Activated CD4-positive, alpha-beta memory T cell treated with anti-CD3 and anti-CD28 coated beads, Interleukin-2, amount 10 ng/mL, durations not matched to agents 7 days and 5 days (primary cell): ENCODE results near the gene MT1G. TPM values are rescaled to one million over a fixed set of nuclear protein-coding genes. Genes with fewer than 3 reads are reported as not detected.

Experiments used
- CTCF ChIA-PET: fragments of 350-600 bp; sonication (Branson Sonifier 250); formaldehyde crosslinking; loops from one replicate; lab custom pipeline; 2021; ENCODE audit warnings: antibody characterized with exemption, inconsistent platforms; lab: Charles Lee
- POLR2A ChIA-PET: fragments of 350-600 bp; sonication (Branson Sonifier 250); formaldehyde crosslinking; loops from one replicate; lab custom pipeline; 2021; ENCODE audit warnings: antibody characterized with exemption; lab: Charles Lee
- DNase-seq: peaks from one replicate; pipeline ENCODE4 v3.0.0-alpha.2; 2020
- H3K27ac Mint-ChIP-seq: one replicate; pipeline ENCODE4 v1.8.0; 2021; ENCODE audit warnings: mild to moderate bottlenecking, mixed read lengths
- H3K27me3 Mint-ChIP-seq: one replicate; pipeline ENCODE4 v1.8.0; 2021; ENCODE audit warnings: mixed read lengths
- H3K36me3 Mint-ChIP-seq: one replicate; pipeline ENCODE4 v1.8.0; 2021; ENCODE audit warnings: low read depth, mixed read lengths
- H3K4me1 Mint-ChIP-seq: one replicate; pipeline ENCODE4 v1.8.0; 2021; ENCODE audit warnings: mixed read lengths
- H3K4me3 Mint-ChIP-seq: one replicate; pipeline ENCODE4 v1.8.0; 2021; ENCODE audit warnings: mild to moderate bottlenecking, mixed read lengths
- H3K9me3 Mint-ChIP-seq: one replicate; pipeline ENCODE4 v1.8.0; 2021; ENCODE audit warnings: mixed read lengths
- total RNA-seq, 2 experiments: library from RNA; stranded (reverse); gene quantifications; one replicate each; pipeline ENCODE4 v1.2.3, GENCODE V29; 2021

Gene MT1G
- total RNA-seq, 2 experiments from 2014 or later, result 2.2 to 2.9 TPM

GRCh38 chr16:56653218-56653617 is 14.6 kb downstream of the MT1G start:
- ChIA-PET POLR2A (interaction anchor here (1.1 kb wide), 1 partner anchor 10 kb away, joined by 3 read pairs; no protein-coding TSS in a partner anchor), CTCF (interaction anchor here (0.6 to 2.0 kb wide), 3 partner anchors 9 to 47 kb away, joined by 3 to 7 read pairs (median 4); no protein-coding TSS in a partner anchor)
- no peak overlapping the region for H3K4me3 Mint-ChIP-seq
- H3K9me3 Mint-ChIP-seq, result no peaks in the 10 kb centered on the region
- H3K4me1 Mint-ChIP-seq, result peaks cover 8% of the 10 kb centered on the region
- DNase-seq, result no peak
- H3K36me3 Mint-ChIP-seq, result no peaks in the 10 kb centered on the region
- no peak overlapping the region for H3K27ac Mint-ChIP-seq
- peaks cover 49% of the 10 kb centered on the region for H3K27me3 Mint-ChIP-seq

GRCh38 chr16:56652600-56652999 is 15.3 kb downstream of the MT1G start:
- DNase-seq, result no peak
- Mint-ChIP-seq H3K27ac (no peak overlapping the region), H3K36me3 (no peaks in the 10 kb centered on the region), H3K4me1 (peaks cover 4% of the 10 kb centered on the region), H3K27me3 (peaks cover 49% of the 10 kb centered on the region), H3K4me3 (no peak overlapping the region), H3K9me3 (no peaks in the 10 kb centered on the region)
- CTCF ChIA-PET, result interaction anchor here (0.6 to 2.0 kb wide), 3 partner anchors 9 to 48 kb away, joined by 3 to 7 read pairs (median 4); no protein-coding TSS in a partner anchor
- POLR2A ChIA-PET, result interaction anchor here (1.0 to 1.1 kb wide), 2 partner anchors 9 to 30 kb away, joined by 3 read pairs; partner anchors contain the start of gene MT1X

GRCh38 chr16:56651586-56651985 is 16.3 kb downstream of the MT1G start, which contains the start of gene MT1B:
MT1B (plus strand) TSS chr16:56651886; CDS start chr16:56651954, 68 bp downstream.
- Mint-ChIP-seq H3K4me1 (no peaks in the 10 kb centered on the region), H3K27me3 (peaks cover 57% of the 10 kb centered on the region), H3K27ac (no peak within 1 kb of the TSS), H3K9me3 (no peaks in the 10 kb centered on the region), H3K36me3 (no peaks in the 10 kb centered on the region), H3K4me3 (no peak within 1 kb of the TSS)
- CTCF ChIA-PET, result no interaction called here
- POLR2A ChIA-PET, result no interaction called here
- DNase-seq, result no peak

GRCh38 chr16:56649820-56650219 is 18.0 kb downstream of the MT1G start:
- POLR2A ChIA-PET, result no interaction called here
- peaks cover 64% of the 10 kb centered on the region for H3K27me3 Mint-ChIP-seq
- H3K4me3 Mint-ChIP-seq, result no peak overlapping the region
- no peaks in the 10 kb centered on the region for H3K9me3 Mint-ChIP-seq
- no peaks in the 10 kb centered on the region for H3K4me1 Mint-ChIP-seq
- H3K36me3 Mint-ChIP-seq, result no peaks in the 10 kb centered on the region
- no peak for DNase-seq
- no peak overlapping the region for H3K27ac Mint-ChIP-seq
- CTCF ChIA-PET, result no interaction called here

DNA sequence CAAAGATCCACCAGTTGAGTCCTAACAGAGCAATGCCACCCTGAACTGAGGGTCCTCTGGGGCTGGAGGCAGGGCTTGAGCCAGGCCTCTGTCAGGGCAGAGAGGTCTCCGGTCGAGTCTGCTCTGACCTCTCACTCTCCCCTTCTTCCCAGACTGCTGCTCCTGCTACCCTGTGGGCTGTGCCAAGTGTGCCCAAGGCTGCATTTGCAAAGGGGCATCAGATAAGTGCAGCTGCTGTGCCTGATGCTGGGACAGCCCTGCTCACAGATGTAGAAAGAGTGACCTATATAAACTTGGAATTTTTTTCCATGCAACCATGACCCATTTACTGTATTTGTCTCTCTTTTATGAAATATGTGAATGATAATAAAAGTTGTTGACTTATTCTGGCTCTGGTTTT is 18.6 kb downstream of the MT1G start:
- Mint-ChIP-seq H3K4me3 (no peak overlapping the region), H3K36me3 (no peaks in the 10 kb centered on the region), H3K27me3 (peaks cover 65% of the 10 kb centered on the region)

GRCh38 chr16:56647641-56648431 is 20.0 kb downstream of the MT1G start:
- CTCF ChIA-PET, result interaction anchor here (0.6 kb wide), 1 partner anchor 1691 kb away, joined by 3 read pairs; no protein-coding TSS in a partner anchor
- Mint-ChIP-seq H3K4me3 (no peak overlapping the region), H3K36me3 (no peaks in the 10 kb centered on the region), H3K27me3 (peaks cover 67% of the 10 kb centered on the region), H3K9me3 (no peaks in the 10 kb centered on the region), H3K27ac (no peak overlapping the region), H3K4me1 (peaks cover 15% of the 10 kb centered on the region)
- POLR2A ChIA-PET, result interaction anchor here (1.6 kb wide), 1 partner anchor 22 kb away, joined by 4 read pairs; the partner anchor contains the start of gene MT1E
- DNase-seq, result no peak

More for the DNA sequence above, 18.6 kb downstream of the MT1G start:
- ChIA-PET CTCF (no interaction called here), POLR2A (interaction anchor here (0.6 to 1.6 kb wide), 3 partner anchors 8 to 24 kb away, joined by 3 to 4 read pairs (median 3); partner anchors contain the start of genes MT1E and MT1F)
- Mint-ChIP-seq H3K4me1 (peaks cover under 1% of the 10 kb centered on the region), H3K9me3 (no peaks in the 10 kb centered on the region), H3K27ac (no peak overlapping the region)
- DNase-seq, result no peak

- ChIA-PET POLR2A (no interaction called here), CTCF (no interaction called here)
- H3K27me3 Mint-ChIP-seq, result peaks cover 65% of the 10 kb centered on the region
These were observed 22.0 kb downstream of the MT1G start for GRCh38 chr16:56645838-56646237.

DNA sequence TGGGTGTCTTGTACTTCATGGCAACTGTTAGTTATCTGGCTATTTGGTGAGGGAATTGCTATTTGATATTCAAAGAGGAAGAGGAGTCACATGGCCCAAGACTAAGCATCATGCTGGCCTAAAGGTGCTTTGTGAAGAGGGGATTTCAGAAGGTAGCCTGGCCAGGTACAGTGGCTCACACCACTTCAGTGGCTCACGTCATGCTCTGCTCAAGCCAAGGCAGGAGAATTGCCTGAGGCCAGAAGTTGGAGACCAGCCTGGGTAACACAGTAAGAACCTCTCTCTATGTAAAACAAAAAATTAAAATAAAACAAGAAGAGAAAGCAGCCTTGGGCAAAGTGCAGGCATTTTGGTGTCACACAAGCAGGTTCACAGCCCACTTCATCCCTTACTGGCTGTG is 22.6 kb downstream of the MT1G start:
- no peaks in the 10 kb centered on the region for H3K9me3 Mint-ChIP-seq
- H3K36me3 Mint-ChIP-seq, result no peaks in the 10 kb centered on the region
- H3K4me1 Mint-ChIP-seq, result peaks cover 22% of the 10 kb centered on the region
- H3K4me3 Mint-ChIP-seq, result no peak overlapping the region
- no peak overlapping the region for H3K27ac Mint-ChIP-seq
- ChIA-PET CTCF (no interaction called here), POLR2A (no interaction called here)
- no peak for DNase-seq
- H3K27me3 Mint-ChIP-seq, result peaks cover 68% of the 10 kb centered on the region

More at GRCh38 chr16:56645838-56646237, 22.0 kb downstream of the MT1G start:
- Mint-ChIP-seq H3K4me3 (no peak overlapping the region), H3K4me1 (peaks cover 22% of the 10 kb centered on the region), H3K9me3 (no peaks in the 10 kb centered on the region), H3K36me3 (no peaks in the 10 kb centered on the region), H3K27ac (no peak overlapping the region)
- DNase-seq, result no peak

DNA sequence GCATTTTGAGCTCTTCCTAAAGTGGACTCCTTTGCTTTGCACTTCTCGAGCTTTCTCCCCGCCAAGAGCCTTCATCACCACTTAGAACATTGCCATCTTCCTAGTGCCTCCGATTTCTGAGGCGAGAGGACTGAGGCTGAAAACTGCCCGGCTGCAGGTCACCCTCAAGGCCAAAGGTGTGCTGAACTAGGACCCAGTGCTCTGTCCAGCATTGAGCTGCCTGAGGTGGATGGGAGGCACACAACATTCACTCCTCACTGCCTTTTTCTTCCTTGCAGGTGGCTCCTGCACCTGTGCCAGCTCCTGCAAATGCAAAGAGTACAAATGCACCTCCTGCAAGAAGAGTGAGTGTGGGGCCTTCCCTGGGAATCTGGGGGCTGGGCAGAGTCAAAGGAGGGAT is 24.0 kb downstream of the MT1G start:
- Mint-ChIP-seq H3K4me1 (peaks cover 22% of the 10 kb centered on the region), H3K36me3 (no peaks in the 10 kb centered on the region), H3K27me3 (peaks cover 70% of the 10 kb centered on the region), H3K9me3 (no peaks in the 10 kb centered on the region), H3K4me3 (peak overlapping the region; percentile 58), H3K27ac (no peak overlapping the region)
- DNase-seq, result no peak
- POLR2A ChIA-PET, result interaction anchor here (0.7 to 1.9 kb wide), 7 partner anchors 9 to 39 kb away, joined by 3 to 12 read pairs (median 4); partner anchors contain the start of genes MT1E, MT1F, MT1X and MT2A
- CTCF ChIA-PET, result interaction anchor here (0.5 to 4.0 kb wide), 24 partner anchors 10 to 171 kb away, joined by 3 to 32 read pairs (median 4); partner anchors contain the start of genes MT1E, MT1F, MT1X and MT2A

GRCh38 chr16:56643080-56643778 is 24.6 kb downstream of the MT1G start:
- DNase-seq, result peak; percentile 85
- no peaks in the 10 kb centered on the region for H3K9me3 Mint-ChIP-seq
- H3K27me3 Mint-ChIP-seq, result peaks cover 68% of the 10 kb centered on the region
- H3K27ac Mint-ChIP-seq, result no peak overlapping the region
- H3K4me1 Mint-ChIP-seq, result peaks cover 24% of the 10 kb centered on the region
- ChIA-PET POLR2A (interaction anchor here (0.7 to 1.9 kb wide), 8 partner anchors 9 to 40 kb away, joined by 3 to 12 read pairs (median 4); partner anchors contain the start of genes MT1E, MT1F, MT1X and MT2A), CTCF (interaction anchor here (0.5 to 4.0 kb wide), 25 partner anchors 10 to 172 kb away, joined by 3 to 32 read pairs (median 4); partner anchors contain the start of genes MT1E, MT1F, MT1X and MT2A)
- peak overlapping the region; percentile 58 for H3K4me3 Mint-ChIP-seq
- H3K36me3 Mint-ChIP-seq, result no peaks in the 10 kb centered on the region

GRCh38 chr16:56641166-56641565 is 26.7 kb downstream of the MT1G start:
- Mint-ChIP-seq H3K36me3 (no peaks in the 10 kb centered on the region), H3K9me3 (no peaks in the 10 kb centered on the region), H3K27me3 (peaks cover 75% of the 10 kb centered on the region), H3K4me1 (peaks cover 38% of the 10 kb centered on the region), H3K27ac (no peak overlapping the region), H3K4me3 (no peak overlapping the region)
- POLR2A ChIA-PET, result interaction anchor here (0.9 to 1.2 kb wide), 2 partner anchors 20 to 290 kb away, joined by 3 read pairs; partner anchors contain the start of gene HERPUD1
- CTCF ChIA-PET, result interaction anchor here (4.0 kb wide), 1 partner anchor 61 kb away, joined by 32 read pairs; no protein-coding TSS in a partner anchor
- no peak for DNase-seq

- Mint-ChIP-seq H3K27me3 (peaks cover 76% of the 10 kb centered on the region), H3K36me3 (no peaks in the 10 kb centered on the region), H3K27ac (no peak overlapping the region), H3K9me3 (no peaks in the 10 kb centered on the region), H3K4me1 (peaks cover 45% of the 10 kb centered on the region), H3K4me3 (no peak overlapping the region)
- ChIA-PET CTCF (no interaction called here), POLR2A (interaction anchor here (0.5 to 1.2 kb wide), 2 partner anchors 292 to 1645 kb away, joined by 3 read pairs; partner anchors contain the start of gene HERPUD1)
- no peak for DNase-seq
These were observed 27.8 kb downstream of the MT1G start for GRCh38 chr16:56640076-56640475.
